Effector CD8-positive, alpha-beta T cell (primary cell): Measurements from ENCODE around the gene CCDC170.

ENCODE experiments used
- DNase-seq: peaks from one replicate; lab custom pipeline; 2025; lab: John Stamatoyannopoulos, UW

Gene CCDC170

DNA sequence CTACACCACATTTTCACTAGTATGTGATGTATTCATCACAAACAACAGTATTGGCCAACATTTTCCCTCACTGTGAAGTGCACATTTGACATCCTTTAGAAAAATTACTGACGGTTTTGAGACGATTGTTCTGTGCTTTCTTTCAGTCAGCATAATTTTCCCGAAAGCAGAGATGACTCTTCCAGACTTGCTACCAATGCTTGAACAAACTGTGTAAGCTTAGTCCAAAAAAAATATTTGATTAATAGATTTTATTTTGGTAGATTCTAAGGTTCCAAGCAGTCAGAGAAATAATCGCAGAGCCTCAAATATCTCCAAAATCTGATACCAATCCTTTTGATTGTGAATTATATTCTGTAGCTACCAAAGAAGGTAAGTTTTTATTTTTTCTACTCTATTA lies 162.6 kb downstream of the CCDC170 start:
- no peak for DNase-seq

DNA sequence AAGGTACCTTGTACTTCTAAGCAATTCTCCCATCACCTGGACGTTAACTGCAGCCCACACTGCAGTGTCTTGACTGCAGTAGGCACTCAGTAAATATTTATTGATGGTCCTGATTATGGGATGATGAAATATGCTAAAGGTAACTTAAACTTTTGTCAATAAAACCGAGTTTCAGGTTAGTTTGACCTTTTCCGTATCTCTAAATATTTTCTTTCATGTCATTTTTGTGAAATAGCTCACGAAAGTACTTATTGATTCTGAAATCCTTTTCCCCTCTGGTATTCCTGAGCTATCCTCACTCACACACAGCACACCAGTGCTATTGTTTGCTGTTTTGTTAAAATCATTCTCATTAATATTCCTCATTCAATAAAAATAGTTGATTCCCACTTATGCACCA lies 164.3 kb downstream of the CCDC170 start:
- DNase-seq: no peak

DNA sequence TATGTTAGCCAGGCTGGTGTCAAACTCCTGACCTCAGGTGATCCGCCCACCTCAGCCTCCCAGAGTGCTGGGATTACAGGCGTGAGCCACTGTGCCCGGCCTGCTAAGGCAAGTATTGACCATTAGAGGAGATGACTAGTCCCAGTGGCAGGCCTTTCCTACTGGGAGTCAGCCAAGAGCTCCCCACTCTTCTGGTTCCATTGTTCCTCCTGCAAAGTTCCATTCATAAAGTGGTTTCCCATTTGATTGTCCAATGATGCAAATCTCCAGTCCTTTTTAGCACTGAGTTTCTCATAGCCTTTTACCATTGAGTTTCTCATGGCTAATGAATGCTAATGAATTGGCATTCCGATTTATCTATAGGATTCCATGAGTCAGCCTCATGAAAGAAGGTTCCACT lies 165.4 kb downstream of the CCDC170 start:
- no peak for DNase-seq

DNA sequence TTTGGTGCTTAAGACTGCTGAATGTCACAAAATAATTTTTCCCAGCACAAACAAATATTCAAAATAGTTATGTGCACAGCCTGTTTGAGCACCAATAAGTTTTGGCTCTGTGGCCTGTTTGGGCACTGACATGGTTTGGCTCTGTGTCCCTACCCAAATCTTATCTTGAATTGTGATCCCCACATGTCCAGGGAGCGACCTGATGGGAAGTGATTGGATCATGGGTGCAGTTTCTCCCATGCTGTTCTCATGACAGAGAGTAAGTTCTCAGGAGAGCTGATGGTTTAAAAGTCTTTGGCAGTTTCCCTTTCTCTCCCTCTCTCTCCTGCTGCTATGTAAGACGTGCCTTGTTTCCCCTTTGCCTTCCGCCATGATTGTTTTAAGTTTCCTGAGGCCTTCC lies 167.7 kb downstream of the CCDC170 start:
- no peak for DNase-seq

DNA sequence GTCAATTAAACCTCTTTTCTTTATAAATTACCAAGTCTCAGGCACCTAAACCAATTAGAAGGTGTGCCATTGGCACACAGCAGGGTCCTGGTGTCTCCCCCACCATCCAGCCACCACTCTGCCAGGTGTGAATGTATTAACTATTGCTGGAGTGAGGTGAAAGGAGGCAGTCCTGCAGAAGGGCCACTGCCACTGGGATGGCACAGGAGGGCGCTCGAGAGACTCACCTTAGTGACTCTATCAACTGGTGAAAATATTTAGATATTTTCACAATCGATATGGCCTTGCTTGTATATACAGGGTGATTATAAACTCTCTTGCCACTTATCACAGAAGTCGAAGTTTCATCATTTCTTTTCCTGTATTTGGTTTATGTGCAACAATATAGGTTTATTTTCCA lies 168.1 kb downstream of the CCDC170 start:
- DNase-seq: no peak

DNA sequence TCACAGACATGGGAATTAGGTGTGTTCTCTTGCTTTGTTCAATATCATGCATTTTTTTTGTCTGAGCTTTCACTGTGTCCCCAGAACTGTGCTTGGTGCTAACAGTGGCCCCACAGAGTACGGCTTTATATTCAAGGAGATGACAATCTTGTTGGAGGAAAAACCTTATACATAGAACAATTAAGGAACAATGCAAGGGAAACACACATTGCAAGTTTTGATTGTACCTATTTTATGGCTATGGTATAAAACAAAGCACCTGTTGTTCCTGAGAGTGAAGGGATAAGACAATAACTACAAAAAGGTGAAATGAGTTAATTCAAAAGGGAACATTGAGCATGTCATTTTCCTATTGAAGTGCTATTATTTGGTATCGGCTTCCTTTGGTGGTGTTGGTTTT lies 169.7 kb downstream of the CCDC170 start:
- no peak for DNase-seq

DNA sequence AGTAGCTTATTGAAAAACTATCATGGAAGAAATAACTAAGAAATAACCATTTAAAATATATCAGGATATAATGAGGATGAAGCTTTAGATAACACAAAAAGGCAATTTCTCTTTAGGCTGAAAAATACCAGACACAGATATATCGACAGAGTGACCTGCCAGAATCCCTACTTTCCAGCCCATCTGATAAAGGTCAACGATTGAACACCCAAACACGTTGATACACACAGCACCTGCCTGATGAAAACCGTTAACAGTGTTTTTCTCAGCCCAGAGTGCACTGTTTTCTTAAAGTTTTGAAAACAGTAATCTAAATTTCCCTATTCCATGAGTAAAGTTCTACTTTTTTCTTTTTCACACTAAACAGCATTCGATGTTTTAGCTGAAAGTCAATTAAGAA lies 170.6 kb downstream of the CCDC170 start:
- no peak for DNase-seq

DNA sequence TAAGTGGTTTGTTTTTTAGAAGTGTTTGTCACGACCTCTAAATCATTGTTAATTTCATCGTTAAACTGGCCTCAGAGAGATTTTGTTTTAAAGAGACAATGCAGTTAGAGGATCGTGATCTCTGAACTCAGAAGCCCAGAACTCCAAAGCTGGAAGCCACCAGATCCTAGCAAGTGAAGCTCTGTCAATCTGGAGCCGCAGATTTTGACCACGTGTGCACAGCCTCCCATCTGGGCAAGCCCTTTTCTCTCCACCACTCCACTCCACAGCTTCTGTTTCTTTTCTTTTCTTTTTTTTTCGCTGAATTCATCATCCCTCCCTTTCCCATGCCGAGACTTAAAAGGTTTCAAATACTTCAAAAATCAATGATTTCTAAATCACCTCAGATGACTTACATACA lies 171.5 kb downstream of the CCDC170 start:
- DNase-seq: no peak

DNA sequence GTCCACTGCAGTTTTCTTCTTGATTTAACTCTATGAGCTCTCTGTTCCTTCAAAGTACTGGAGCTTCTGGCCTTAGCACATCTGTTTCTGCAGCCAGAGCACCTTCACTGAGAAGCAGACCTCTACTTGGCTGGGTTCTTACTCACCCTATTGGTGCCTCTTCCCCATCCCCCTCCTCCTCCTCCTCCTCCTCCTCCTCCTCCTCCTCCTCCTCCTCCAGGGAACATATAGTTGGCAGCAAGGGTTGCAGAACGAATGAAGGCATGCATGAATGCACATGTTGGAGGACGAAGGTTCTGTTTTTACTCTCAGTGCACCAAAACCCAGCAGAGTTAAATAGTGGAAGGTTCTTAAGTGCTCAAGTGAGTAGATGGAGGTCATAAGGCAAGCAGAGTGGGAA lies 172.7 kb downstream of the CCDC170 start:
- no peak for DNase-seq

DNA sequence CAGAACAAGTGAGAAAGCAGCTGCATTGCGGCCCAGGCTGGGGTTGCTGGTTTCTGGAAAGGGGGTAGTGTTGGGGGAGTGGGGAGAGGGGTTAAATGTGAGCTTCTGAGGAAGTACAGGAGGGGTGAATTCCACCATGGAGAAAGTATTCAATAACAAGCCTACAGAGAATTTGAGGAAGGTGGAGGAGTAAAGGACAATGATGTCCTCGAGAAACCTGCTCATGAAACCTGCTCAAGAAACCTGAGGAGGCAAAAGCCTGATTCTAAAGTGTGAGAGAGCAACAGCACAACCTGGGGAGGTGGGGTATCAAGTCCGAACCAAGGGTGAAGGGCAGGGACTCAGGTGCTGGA lies 175.4 kb downstream of the CCDC170 start:
- no peak for DNase-seq

DNA sequence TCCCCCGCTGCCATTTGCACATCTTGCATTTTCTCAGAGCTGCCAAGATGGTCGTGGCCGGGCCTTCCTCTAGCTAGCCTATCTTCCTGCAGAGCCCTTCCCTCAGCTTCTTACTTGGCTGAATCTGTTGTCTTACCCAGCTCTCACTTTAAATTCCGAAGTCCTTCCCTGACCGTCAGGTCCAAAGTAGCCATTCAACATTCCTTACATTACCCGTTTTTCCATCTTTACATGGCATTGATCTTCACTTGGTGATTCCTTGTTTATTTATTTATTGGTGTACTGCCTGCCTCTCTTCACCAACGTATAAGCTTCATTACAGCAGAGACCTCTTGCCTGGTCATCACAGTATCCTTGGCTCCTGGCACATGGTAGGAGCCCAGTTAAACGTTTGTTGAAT lies 176.3 kb downstream of the CCDC170 start:
- no peak for DNase-seq
